Neutrophil (primary cell): ENCODE data around the gene WASHC3.

ENCODE experiments used
- H3K27ac ChIP-seq: fragments of 200-600 bp; sonication (generic); 2 replicates; pipeline ENCODE4 v1.5.1; 2016; ENCODE audit warnings: mild to moderate bottlenecking, moderate library complexity
- H3K27me3 ChIP-seq: fragments of 200-600 bp; sonication (generic); 2 replicates; pipeline ENCODE4 v1.6.0; 2016; ENCODE audit warnings: mild to moderate bottlenecking
- H3K36me3 ChIP-seq: fragments of 200-600 bp; sonication (generic); 2 replicates; pipeline ENCODE4 v1.5.1; 2017
- H3K4me1 ChIP-seq, 2 experiments: fragments of 200-600 bp in 1 of 2; sonication (generic) in 1 of 2; 1 replicate in 1 of 2; 2 replicates in 1 of 2; pipeline versions ENCODE4 v1.5.1 to v1.6.1; 2013 to 2016; ENCODE audit warnings: low read depth in 1 of 2, low read length in 1 of 2, mild to moderate bottlenecking in 1 of 2, moderate library complexity in 1 of 2; ENCODE audit not compliant: control insufficient read depth in 1 of 2, insufficient read depth in 1 of 2
- H3K4me3 ChIP-seq, 2 experiments: fragments of 200-600 bp in 1 of 2; sonication (generic) in 1 of 2; 1 replicate in 1 of 2; 2 replicates in 1 of 2; pipeline ENCODE4 v1.5.1; 2013 to 2016; ENCODE audit warnings: low read depth in 1 of 2, low read length in 1 of 2, mild to moderate bottlenecking in 1 of 2, moderate library complexity in 1 of 2
- H3K9me3 ChIP-seq: fragments of 200-600 bp; sonication (generic); 2 replicates; pipeline ENCODE4 v1.5.1; 2016
- TF ChIP-seq, protein P1 (sequence below): fragments of 200-600 bp; sonication (generic); IDR thresholded peaks from 2 replicates; pipeline ENCODE4 v1.5.1; 2016; ENCODE audit warnings: antibody characterized with exemption

The WASHC3 gene

DNA sequence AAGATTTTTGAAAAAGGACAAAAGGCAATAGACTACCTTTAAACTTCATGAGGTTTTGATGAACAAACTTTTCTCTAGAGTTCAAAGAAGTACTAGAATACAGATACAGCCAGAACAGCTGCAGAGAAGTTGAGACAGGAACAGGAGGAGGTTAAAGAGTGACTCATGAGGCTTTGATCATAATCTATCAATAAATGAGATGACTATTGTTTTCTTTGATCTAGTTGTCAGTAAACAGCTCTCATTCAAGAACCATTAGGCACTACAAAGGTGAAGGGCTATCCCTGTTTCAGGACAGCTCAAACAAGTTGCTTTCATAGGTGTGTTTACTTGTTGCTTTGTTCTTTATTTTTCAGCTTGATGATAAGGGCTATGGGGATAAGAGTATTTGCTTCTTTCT is 2.4 kb downstream of the WASHC3 start:
- peaks cover 5 to 8% of the 10 kb centered on the region in 2 experiments for H3K4me1 ChIP-seq
- no peak overlapping the region for H3K27ac ChIP-seq
- TF ChIP-seq, protein P1, sequence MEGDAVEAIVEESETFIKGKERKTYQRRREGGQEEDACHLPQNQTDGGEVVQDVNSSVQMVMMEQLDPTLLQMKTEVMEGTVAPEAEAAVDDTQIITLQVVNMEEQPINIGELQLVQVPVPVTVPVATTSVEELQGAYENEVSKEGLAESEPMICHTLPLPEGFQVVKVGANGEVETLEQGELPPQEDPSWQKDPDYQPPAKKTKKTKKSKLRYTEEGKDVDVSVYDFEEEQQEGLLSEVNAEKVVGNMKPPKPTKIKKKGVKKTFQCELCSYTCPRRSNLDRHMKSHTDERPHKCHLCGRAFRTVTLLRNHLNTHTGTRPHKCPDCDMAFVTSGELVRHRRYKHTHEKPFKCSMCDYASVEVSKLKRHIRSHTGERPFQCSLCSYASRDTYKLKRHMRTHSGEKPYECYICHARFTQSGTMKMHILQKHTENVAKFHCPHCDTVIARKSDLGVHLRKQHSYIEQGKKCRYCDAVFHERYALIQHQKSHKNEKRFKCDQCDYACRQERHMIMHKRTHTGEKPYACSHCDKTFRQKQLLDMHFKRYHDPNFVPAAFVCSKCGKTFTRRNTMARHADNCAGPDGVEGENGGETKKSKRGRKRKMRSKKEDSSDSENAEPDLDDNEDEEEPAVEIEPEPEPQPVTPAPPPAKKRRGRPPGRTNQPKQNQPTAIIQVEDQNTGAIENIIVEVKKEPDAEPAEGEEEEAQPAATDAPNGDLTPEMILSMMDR = no peak
- no peaks in the 10 kb centered on the region for H3K27me3 ChIP-seq
- H3K9me3 ChIP-seq = no peaks in the 10 kb centered on the region
- H3K4me3 ChIP-seq = no peak overlapping the region
- H3K36me3 ChIP-seq = peaks cover 38% of the 10 kb centered on the region

DNA sequence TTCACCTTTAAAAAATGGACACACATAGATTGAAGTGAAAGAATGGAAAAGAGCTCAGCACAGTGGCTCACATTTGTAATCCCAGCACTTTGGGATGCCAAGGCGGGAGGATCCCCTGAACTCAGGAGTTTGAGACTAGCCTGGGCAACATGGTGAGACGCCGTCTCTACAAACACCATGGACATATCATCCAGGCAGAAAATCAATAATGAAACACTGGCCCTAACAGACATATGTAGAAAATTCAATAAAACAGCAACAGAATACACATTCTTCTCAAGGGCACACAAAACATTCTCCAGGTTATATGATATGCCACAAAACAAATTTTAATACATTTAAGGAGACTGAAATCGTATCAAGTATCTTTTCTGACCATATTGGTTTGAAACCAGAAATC is 7.4 kb downstream of the WASHC3 start:
- Histone ChIP-seq H3K27ac (no peak overlapping the region), H3K4me1 (no peaks in the 10 kb centered on the region), H3K4me3 (no peak overlapping the region), H3K36me3 (peaks cover 76% of the 10 kb centered on the region), H3K27me3 (no peaks in the 10 kb centered on the region), H3K9me3 (no peaks in the 10 kb centered on the region)
- TF ChIP-seq, protein P1 = no peak

DNA sequence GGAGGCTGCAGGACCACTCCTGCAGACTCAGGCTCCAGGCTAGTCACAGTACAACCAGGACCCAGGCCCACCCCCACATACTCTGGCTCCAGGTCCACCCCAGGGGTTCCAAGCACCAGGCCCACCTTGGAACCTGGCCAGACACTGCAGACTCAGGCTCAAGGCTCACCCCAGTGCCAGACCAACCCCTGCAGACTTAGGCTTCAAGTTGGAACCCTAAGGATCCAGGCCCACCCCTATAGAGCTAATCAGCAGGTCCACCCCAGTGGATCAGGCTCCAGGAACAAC is 8.8 kb downstream of the WASHC3 start:
- H3K36me3 ChIP-seq = peaks cover 79% of the 10 kb centered on the region

DNA sequence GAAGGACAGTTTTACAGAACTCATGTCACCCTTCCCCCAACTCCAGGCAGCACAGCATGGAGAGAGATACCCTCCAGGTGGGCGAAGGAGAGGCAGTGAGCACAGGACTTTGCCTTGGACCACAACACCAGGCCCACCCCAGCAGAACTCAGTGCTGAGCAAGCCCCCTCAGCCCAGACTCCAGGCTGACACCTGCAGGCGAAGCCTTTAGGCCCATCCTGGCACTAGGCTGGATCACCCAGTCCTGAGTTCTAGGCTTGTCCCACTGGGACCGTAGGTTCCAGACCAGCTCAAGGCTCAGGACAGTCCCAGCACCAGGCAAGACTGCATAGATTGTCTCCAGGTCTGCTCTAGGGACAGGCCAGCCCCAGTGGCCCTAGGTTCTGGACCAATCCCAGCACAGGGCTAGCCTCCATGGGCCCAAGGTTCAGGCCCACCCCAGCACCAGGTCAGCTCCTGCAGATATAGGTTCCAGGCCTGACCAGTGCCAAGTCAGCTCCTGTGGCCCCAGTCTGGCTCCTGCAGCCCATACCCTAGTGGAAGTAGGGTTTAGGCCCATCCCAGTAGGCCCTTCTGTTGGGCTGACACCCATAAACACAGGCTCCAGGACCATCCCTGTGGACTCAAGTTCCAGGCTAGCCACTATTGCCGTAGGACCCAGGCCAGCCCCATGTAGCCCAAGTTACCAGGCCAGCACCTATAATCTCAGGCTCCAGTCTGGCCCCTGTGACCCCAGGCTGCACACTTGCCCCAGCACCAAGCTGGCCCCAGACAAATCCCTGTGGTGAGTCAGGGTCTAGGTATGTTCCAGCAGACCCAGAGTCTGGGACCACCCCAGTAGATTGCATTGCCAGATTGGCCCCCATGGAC is 9.4 kb downstream of the WASHC3 start:
- H3K4me3 ChIP-seq = no peak overlapping the region
- TF ChIP-seq, protein P1 = no peak
- peaks cover 84% of the 10 kb centered on the region for H3K36me3 ChIP-seq
- no peaks in the 10 kb centered on the region for H3K9me3 ChIP-seq
- H3K27me3 ChIP-seq = no peaks in the 10 kb centered on the region
- H3K4me1 ChIP-seq = no peaks in the 10 kb centered on the region
- H3K27ac ChIP-seq = no peak overlapping the region

More for the DNA sequence above, 8.8 kb downstream of the WASHC3 start:
- Histone ChIP-seq H3K27me3 (no peaks in the 10 kb centered on the region), H3K9me3 (no peaks in the 10 kb centered on the region), H3K4me3 (no peak overlapping the region), H3K4me1 (no peaks in the 10 kb centered on the region), H3K27ac (no peak overlapping the region)
- TF ChIP-seq, protein P1 = no peak

DNA sequence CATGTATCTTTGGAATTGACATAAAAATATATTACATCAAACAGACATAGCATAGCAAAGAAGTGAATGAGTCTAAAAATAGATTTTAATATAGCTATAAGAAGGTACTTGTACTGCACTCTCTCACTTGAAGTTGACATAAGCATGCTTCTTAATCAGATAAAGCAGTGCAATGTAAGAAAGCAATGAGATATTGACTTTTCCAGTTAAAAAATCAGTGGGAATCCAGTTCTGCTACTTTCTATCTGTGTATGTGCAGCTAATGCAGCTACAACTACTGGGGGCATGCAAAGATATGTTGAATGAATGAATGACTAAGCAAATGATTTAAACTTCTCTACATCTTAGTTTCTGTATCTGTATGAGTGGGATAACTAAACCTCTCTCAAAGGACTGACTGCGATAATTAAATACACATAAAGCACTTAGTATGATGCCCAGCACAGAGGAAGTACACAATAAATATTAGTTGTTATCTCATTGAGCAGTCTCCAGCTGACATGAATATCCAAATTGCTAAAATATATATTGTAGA is 10.3 kb downstream of the WASHC3 start:
- Histone ChIP-seq H3K27ac (no peak overlapping the region), H3K9me3 (no peaks in the 10 kb centered on the region), H3K27me3 (no peaks in the 10 kb centered on the region), H3K4me1 (no peaks in the 10 kb centered on the region), H3K4me3 (no peak overlapping the region), H3K36me3 (peaks cover 84% of the 10 kb centered on the region)
- TF ChIP-seq, protein P1 = no peak
